PC-3 (cell line): ENCODE measurements around the gene CCDC60.

Source experiments
- CTCF ChIP-seq: fragments of 300-600 bp; sonication (generic); conservative IDR thresholded peaks from 2 replicates; pipeline ENCODE4 v1.5.1; 2017; ENCODE audit warnings: antibody characterized with exemption, low read depth, mild to moderate bottlenecking, low read length
- EZH2phosphoT487 ChIP-seq: fragments of 300-600 bp; sonication (generic); IDR thresholded peaks from 2 replicates; pipeline ENCODE4 v1.6.1; 2018; ENCODE audit warnings: mild to moderate bottlenecking, antibody characterized with exemption, low read length, borderline replicate concordance

- TF ChIP-seq CTCF: no peak
- TF ChIP-seq EZH2phosphoT487: no peak
These were observed 35.4 kb upstream of the CCDC60 start for GRCh38 chr12:119299130-119299529.
